ENCODE results near the gene FKBP4. TPM values are rescaled to one million over a fixed set of nuclear protein-coding genes. Genes with fewer than 3 reads are reported as not detected.

Gene FKBP4
- total and polyA plus RNA-seq, 4 donors, result 21.3 to 38.7 (median 31.6) TPM

DNA sequence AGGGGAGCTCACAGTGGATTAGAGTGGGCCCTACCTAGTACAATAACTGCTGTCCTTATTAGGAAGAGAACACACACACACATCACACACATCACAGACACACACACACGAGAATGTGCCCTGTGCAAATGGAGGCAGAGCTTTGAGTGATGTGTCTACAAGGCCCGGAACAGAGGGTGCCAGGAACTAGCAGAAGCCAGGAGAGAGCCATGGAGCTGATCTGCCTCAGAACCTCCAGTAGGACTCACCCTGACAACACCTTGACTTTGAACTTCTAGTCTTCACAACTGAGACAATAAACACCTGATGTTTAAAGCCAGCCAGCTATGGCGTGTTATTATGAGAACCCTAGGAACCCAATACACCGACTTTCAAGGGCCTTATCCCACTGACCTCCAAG, 29.7 kb upstream of the FKBP4 start:
- Histone ChIP-seq H3K4me3 (ENCODE audit: low read depth in 1 of 3, low read length in 3 of 3) (no peak overlapping the region), H3K27me3 (ENCODE audit: control insufficient read depth in 4 of 4, insufficient read depth in 4 of 4, low read length in 3 of 4) (no peaks in the 10 kb centered on the region), H3K9ac (ENCODE audit: low read depth in 1 of 2, low read length in 2 of 2) (no peak overlapping the region), H3K36me3 (ENCODE audit: control insufficient read depth in 4 of 4, insufficient read depth in 3 of 4, low read depth in 1 of 4, low read length in 3 of 4) (no peaks in the 10 kb centered on the region), H3K27ac (ENCODE audit: low read depth in 1 of 2, low read length in 2 of 2) (no peak overlapping the region), H3K9me3 (ENCODE audit: control insufficient read depth in 4 of 4, low read length in 3 of 4) (no peaks in the 10 kb centered on the region), H3K4me1 (ENCODE audit: control insufficient read depth in 4 of 4, insufficient read depth in 4 of 4, low read length in 3 of 4) (peaks cover 2 to 20% (median 18%) of the 10 kb centered on the region in 4 donors)
- 82% methylated on average over 4 of the region's 4 CpGs for WGBS
- no peak for DNase-seq (ENCODE audit: low spot score)
- TF ChIP-seq HNF4A (conservative IDR thresholded peaks at IDR 0.05) (no peak), GABPA (IDR thresholded peaks at IDR 0.05 in 1 of 2, conservative IDR thresholded peaks at IDR 0.05 in 1 of 2) (no peak), YY1 (IDR thresholded peaks at IDR 0.05) (no peak), TAF1 (conservative IDR thresholded peaks at IDR 0.05) (no peak), RAD21 (IDR thresholded peaks at IDR 0.05) (no peak), JUND (IDR thresholded peaks at IDR 0.05) (no peak), ZBTB33 (IDR thresholded peaks at IDR 0.05) (no peak), HNF4G (IDR thresholded peaks at IDR 0.05) (no peak), FOXA2 (IDR thresholded peaks at IDR 0.05) (no peak), EGR1 (IDR thresholded peaks at IDR 0.05; ENCODE audit: low read depth in 2 of 2) (no peak), RXRA (IDR thresholded peaks at IDR 0.05) (no peak), SP1 (IDR thresholded peaks at IDR 0.05) (no peak)
- TF ChIP-seq, protein P1, sequence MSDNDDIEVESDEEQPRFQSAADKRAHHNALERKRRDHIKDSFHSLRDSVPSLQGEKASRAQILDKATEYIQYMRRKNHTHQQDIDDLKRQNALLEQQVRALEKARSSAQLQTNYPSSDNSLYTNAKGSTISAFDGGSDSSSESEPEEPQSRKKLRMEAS (IDR thresholded peaks at IDR 0.05), result no peak

- peaks cover 2 to 20% (median 18%) of the 10 kb centered on the region in 4 donors for H3K4me1 ChIP-seq (ENCODE audit: control insufficient read depth in 4 of 4, insufficient read depth in 4 of 4, low read length in 3 of 4)
- no peak for DNase-seq (ENCODE audit: low spot score)
- H3K9me3 ChIP-seq (ENCODE audit: control insufficient read depth in 4 of 4, low read length in 3 of 4), result no peaks in the 10 kb centered on the region
- H3K27ac ChIP-seq (ENCODE audit: low read depth in 1 of 2, low read length in 2 of 2), result no peak overlapping the region
- 90% methylated on average over 6 of the region's 6 CpGs for WGBS
- no peak overlapping the region for H3K4me3 ChIP-seq (ENCODE audit: low read depth in 1 of 3, low read length in 3 of 3)
- no peaks in the 10 kb centered on the region for H3K36me3 ChIP-seq (ENCODE audit: control insufficient read depth in 4 of 4, insufficient read depth in 3 of 4, low read depth in 1 of 4, low read length in 3 of 4)
- H3K9ac ChIP-seq (ENCODE audit: low read depth in 1 of 2, low read length in 2 of 2), result no peak overlapping the region
- no peaks in the 10 kb centered on the region for H3K27me3 ChIP-seq (ENCODE audit: control insufficient read depth in 4 of 4, insufficient read depth in 4 of 4, low read length in 3 of 4)
- no peak for TF ChIP-seq RAD21 (IDR thresholded peaks at IDR 0.05)
- no peak for TF ChIP-seq YY1 (IDR thresholded peaks at IDR 0.05)
- TF ChIP-seq TAF1 (conservative IDR thresholded peaks at IDR 0.05), result no peak
- no peak for TF ChIP-seq JUND (IDR thresholded peaks at IDR 0.05)
- TF ChIP-seq CTCF (IDR thresholded peaks at IDR 0.05; ENCODE audit: low read depth, low read length, missing input control), result no peak
- no peak for TF ChIP-seq ZBTB33 (IDR thresholded peaks at IDR 0.05)
- no peak for TF ChIP-seq FOXA1 (IDR thresholded peaks at IDR 0.05)
- no peak for TF ChIP-seq SP1 (IDR thresholded peaks at IDR 0.05)
- TF ChIP-seq NR2F2 (IDR thresholded peaks at IDR 0.05), result no peak
- TF ChIP-seq, protein P2, sequence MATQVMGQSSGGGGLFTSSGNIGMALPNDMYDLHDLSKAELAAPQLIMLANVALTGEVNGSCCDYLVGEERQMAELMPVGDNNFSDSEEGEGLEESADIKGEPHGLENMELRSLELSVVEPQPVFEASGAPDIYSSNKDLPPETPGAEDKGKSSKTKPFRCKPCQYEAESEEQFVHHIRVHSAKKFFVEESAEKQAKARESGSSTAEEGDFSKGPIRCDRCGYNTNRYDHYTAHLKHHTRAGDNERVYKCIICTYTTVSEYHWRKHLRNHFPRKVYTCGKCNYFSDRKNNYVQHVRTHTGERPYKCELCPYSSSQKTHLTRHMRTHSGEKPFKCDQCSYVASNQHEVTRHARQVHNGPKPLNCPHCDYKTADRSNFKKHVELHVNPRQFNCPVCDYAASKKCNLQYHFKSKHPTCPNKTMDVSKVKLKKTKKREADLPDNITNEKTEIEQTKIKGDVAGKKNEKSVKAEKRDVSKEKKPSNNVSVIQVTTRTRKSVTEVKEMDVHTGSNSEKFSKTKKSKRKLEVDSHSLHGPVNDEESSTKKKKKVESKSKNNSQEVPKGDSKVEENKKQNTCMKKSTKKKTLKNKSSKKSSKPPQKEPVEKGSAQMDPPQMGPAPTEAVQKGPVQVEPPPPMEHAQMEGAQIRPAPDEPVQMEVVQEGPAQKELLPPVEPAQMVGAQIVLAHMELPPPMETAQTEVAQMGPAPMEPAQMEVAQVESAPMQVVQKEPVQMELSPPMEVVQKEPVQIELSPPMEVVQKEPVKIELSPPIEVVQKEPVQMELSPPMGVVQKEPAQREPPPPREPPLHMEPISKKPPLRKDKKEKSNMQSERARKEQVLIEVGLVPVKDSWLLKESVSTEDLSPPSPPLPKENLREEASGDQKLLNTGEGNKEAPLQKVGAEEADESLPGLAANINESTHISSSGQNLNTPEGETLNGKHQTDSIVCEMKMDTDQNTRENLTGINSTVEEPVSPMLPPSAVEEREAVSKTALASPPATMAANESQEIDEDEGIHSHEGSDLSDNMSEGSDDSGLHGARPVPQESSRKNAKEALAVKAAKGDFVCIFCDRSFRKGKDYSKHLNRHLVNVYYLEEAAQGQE (IDR thresholded peaks at IDR 0.05), result no peak
- TF ChIP-seq, protein P1 (IDR thresholded peaks at IDR 0.05), result no peak
- no peak for TF ChIP-seq RXRA (IDR thresholded peaks at IDR 0.05)
- no peak for TF ChIP-seq GABPA (IDR thresholded peaks at IDR 0.05 in 1 of 2, conservative IDR thresholded peaks at IDR 0.05 in 1 of 2)
- no peak for TF ChIP-seq HNF4A (conservative IDR thresholded peaks at IDR 0.05)
- TF ChIP-seq HNF4G (IDR thresholded peaks at IDR 0.05), result no peak
- no peak for TF ChIP-seq EGR1 (IDR thresholded peaks at IDR 0.05; ENCODE audit: low read depth in 2 of 2)
- TF ChIP-seq, protein P3, sequence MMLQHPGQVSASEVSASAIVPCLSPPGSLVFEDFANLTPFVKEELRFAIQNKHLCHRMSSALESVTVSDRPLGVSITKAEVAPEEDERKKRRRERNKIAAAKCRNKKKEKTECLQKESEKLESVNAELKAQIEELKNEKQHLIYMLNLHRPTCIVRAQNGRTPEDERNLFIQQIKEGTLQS (IDR thresholded peaks at IDR 0.05), result no peak
- TF ChIP-seq FOXA2 (IDR thresholded peaks at IDR 0.05), result no peak
Observed at GRCh38 chr12:2765608-2766007, 29.2 kb upstream of the FKBP4 start.
